Neuronal stem cell (in vitro differentiated cells): ENCODE results near the gene DNAH11.

ENCODE experiments used
- DNase-seq: peaks from one replicate; pipeline ENCODE4 v3.0.0-alpha.2; 2013; ENCODE audit warnings: low spot score
- H2AFZ ChIP-seq: one replicate; pipeline ENCODE4 v1.6.1; 2013; ENCODE audit warnings: mild to moderate bottlenecking, low read length, inconsistent platforms
- H2AK5ac ChIP-seq: 2 replicates; pipeline ENCODE4 v1.6.1; 2013; ENCODE audit warnings: low read depth, mild to moderate bottlenecking, inconsistent platforms, low read length, moderate library complexity, mixed read lengths
- H2BK120ac ChIP-seq: 2 replicates; pipeline ENCODE4 v1.6.1; 2013; ENCODE audit warnings: low read depth, mild to moderate bottlenecking, inconsistent platforms, low read length, moderate library complexity, mixed read lengths
- H2BK12ac ChIP-seq: one replicate; pipeline ENCODE4 v1.6.1; 2013; ENCODE audit warnings: low read length, inconsistent platforms
- H2BK15ac ChIP-seq: 2 replicates; pipeline ENCODE4 v1.6.1; 2013; ENCODE audit warnings: mild to moderate bottlenecking, low read length, inconsistent platforms, mixed read lengths
- H2BK5ac ChIP-seq: one replicate; pipeline ENCODE4 v1.6.1; 2013; ENCODE audit warnings: inconsistent platforms, mild to moderate bottlenecking, low read length, moderate library complexity
- H3K14ac ChIP-seq: one replicate; pipeline ENCODE4 v1.6.1; 2013; ENCODE audit warnings: low read length, inconsistent platforms
- H3K18ac ChIP-seq: 2 replicates; pipeline ENCODE4 v1.6.1; 2013; ENCODE audit warnings: low read length, inconsistent platforms
- H3K23ac ChIP-seq: 2 replicates; pipeline ENCODE4 v1.6.1; 2013; ENCODE audit warnings: low read depth, mild to moderate bottlenecking, mixed read lengths, low read length, inconsistent platforms; ENCODE audit not compliant: poor library complexity
- H3K27ac ChIP-seq: replicated peaks from 3 replicates; pipeline ENCODE4 v1.5.1; 2013; ENCODE audit warnings: low read length, inconsistent platforms
- H3K27me3 ChIP-seq, 3 experiments: 2 replicates each; pipeline ENCODE4 v1.6.1; 2013; ENCODE audit warnings: low read length in 3 of 3, mild to moderate bottlenecking in 2 of 3, inconsistent platforms in 1 of 3, low read depth in 1 of 3, mixed read lengths in 1 of 3, moderate library complexity in 1 of 3; ENCODE audit not compliant: control insufficient read depth in 3 of 3, insufficient read depth in 3 of 3
- H3K36me3 ChIP-seq, 2 donors: replicated peaks in 1 of 2; 2 replicates each; pipeline ENCODE4 v1.6.1; 2013; ENCODE audit warnings: low read length in 2 of 2; ENCODE audit not compliant: control insufficient read depth in 2 of 2, insufficient read depth in 2 of 2
- H3K4ac ChIP-seq: 2 replicates; pipeline ENCODE4 v1.6.1; 2013; ENCODE audit warnings: inconsistent platforms, mild to moderate bottlenecking, low read length, moderate library complexity
- H3K4me1 ChIP-seq, 2 donors: 1 replicate in 1 of 2; 2 replicates in 1 of 2; pipeline ENCODE4 v1.6.1; 2013; ENCODE audit warnings: low read length in 2 of 2, low read depth in 1 of 2; ENCODE audit not compliant: control insufficient read depth in 2 of 2, insufficient read depth in 1 of 2
- H3K4me2 ChIP-seq: one replicate; pipeline ENCODE4 v1.6.1; 2013; ENCODE audit warnings: mild to moderate bottlenecking, low read length, inconsistent platforms; ENCODE audit not compliant: insufficient read depth, poor library complexity, severe bottlenecking
- H3K4me3 ChIP-seq, 2 donors: 2 replicates each; pipeline ENCODE4 v1.5.1; 2013; ENCODE audit warnings: low read length in 2 of 2, mild to moderate bottlenecking in 2 of 2, inconsistent platforms in 1 of 2, moderate library complexity in 1 of 2
- H3K79me1 ChIP-seq: one replicate; pipeline ENCODE4 v1.6.1; 2013; ENCODE audit warnings: low read depth, mild to moderate bottlenecking, inconsistent platforms, low read length, moderate library complexity
- H3K9ac ChIP-seq: one replicate; pipeline ENCODE4 v1.6.1; 2013; ENCODE audit warnings: mild to moderate bottlenecking, low read depth, low read length, inconsistent platforms; ENCODE audit not compliant: poor library complexity
- H3K9me3 ChIP-seq, 2 donors: replicated peaks in 1 of 2; 2 replicates each; pipeline versions ENCODE3 to v1.6.1; 2013; ENCODE audit warnings: low read length in 2 of 2, mild to moderate bottlenecking in 2 of 2, inconsistent platforms in 1 of 2, low read depth in 1 of 2, mixed read lengths in 1 of 2, moderate library complexity in 1 of 2; ENCODE audit not compliant: control insufficient read depth in 2 of 2, insufficient read depth in 1 of 2
- H4K8ac ChIP-seq: one replicate; pipeline ENCODE4 v1.6.1; 2013; ENCODE audit warnings: low read depth, mild to moderate bottlenecking, inconsistent platforms, low read length, moderate library complexity
- H4K91ac ChIP-seq: one replicate; pipeline ENCODE4 v1.6.1; 2013; ENCODE audit warnings: low read length, low read depth, mild to moderate bottlenecking, inconsistent platforms; ENCODE audit not compliant: poor library complexity
- WGBS, 2 donors: extraction: QIAGEN DNeasy Blood & Tissue Kit; methylation state at CpG; one replicate each; pipeline ENCODE4 v1.1.7; 2013; ENCODE audit warnings: missing lambda C conversion rate in 2 of 2, mixed read lengths in 1 of 2; ENCODE audit not compliant: insufficient read length in 2 of 2, insufficient replicate concordance in 1 of 2; ENCODE audit errors: extremely low coverage in 2 of 2; 5-methylcytosine and 5-hydroxymethylcytosine counted together

DNAH11 gene

DNA sequence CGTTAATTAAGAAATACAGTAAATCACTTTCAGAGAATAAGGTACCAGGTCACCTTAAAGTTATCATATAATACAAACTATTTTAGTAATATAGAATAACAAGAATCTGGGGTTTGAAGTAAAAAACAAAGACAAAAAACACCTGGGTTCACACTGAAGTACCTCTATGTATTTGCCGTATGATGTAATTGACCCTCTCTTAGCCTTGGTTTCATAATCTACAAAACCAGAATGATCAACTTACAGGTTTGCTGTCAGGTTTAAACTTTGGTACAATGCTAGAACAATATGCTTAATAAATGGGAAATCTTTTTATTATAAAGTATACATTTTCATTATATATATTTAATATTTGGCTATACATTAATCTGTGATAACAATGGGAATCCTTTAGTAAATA, 344.5 kb downstream of the DNAH11 start:
- Histone ChIP-seq H2BK12ac (no peak overlapping the region), H3K18ac (no peak overlapping the region), H3K27me3 (no peaks in the 10 kb centered on the region), H2BK15ac (no peak overlapping the region), H2BK5ac (no peak overlapping the region), H3K9ac (no peak overlapping the region), H3K4ac (no peak overlapping the region), H2AK5ac (no peak overlapping the region), H3K79me1 (no peaks in the 10 kb centered on the region), H3K4me1 (peaks cover 5 to 22% of the 10 kb centered on the region in 2 donors), H3K23ac (no peak overlapping the region), H2AFZ (no peak overlapping the region), H3K4me2 (no peak overlapping the region), H3K27ac (no peak overlapping the region), H4K8ac (no peak overlapping the region), H4K91ac (no peak overlapping the region), H3K36me3 (no peaks in the 10 kb centered on the region), H3K4me3 (no peak overlapping the region), H2BK120ac (no peak overlapping the region), H3K14ac (no peak overlapping the region), H3K9me3 (no peaks in the 10 kb centered on the region)
- no CpG with 5 or more reads among the region's 2 CpGs for WGBS, 2 donors
- no peak for DNase-seq

DNA sequence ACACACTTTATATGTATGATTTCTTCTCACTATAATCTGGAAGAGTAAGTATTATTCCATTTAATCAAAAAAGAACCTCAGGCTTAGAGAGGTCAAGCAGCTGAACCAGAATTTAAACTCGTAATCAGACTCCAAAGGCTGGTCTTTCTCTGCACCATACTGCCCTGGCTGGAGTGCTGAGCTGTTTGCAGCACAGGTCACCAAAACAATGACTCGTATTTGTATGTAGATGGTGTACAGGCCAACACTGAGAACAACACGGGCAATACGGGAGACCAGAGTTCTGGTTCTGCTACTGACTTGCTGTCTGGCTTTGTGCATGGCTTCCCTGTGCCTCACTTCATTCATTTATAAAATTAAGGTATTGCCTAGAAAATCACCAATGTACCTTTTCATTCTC, 344.9 kb downstream of the DNAH11 start:
- no peak for DNase-seq
- Histone ChIP-seq H3K36me3 (no peaks in the 10 kb centered on the region), H3K4me3 (no peak overlapping the region), H3K4me2 (no peak overlapping the region), H3K23ac (no peak overlapping the region), H4K91ac (no peak overlapping the region), H3K27me3 (no peaks in the 10 kb centered on the region), H3K9ac (no peak overlapping the region), H2AK5ac (no peak overlapping the region), H3K4ac (no peak overlapping the region), H3K4me1 (peaks cover 5 to 22% of the 10 kb centered on the region in 2 donors), H3K18ac (no peak overlapping the region), H3K79me1 (no peaks in the 10 kb centered on the region), H3K14ac (no peak overlapping the region), H2BK15ac (no peak overlapping the region), H4K8ac (no peak overlapping the region), H2BK120ac (no peak overlapping the region), H2BK5ac (no peak overlapping the region), H3K27ac (no peak overlapping the region), H3K9me3 (no peaks in the 10 kb centered on the region), H2AFZ (no peak overlapping the region), H2BK12ac (no peak overlapping the region)
- no CpG with 5 or more reads among the region's 4 CpGs for WGBS, 2 donors

DNA sequence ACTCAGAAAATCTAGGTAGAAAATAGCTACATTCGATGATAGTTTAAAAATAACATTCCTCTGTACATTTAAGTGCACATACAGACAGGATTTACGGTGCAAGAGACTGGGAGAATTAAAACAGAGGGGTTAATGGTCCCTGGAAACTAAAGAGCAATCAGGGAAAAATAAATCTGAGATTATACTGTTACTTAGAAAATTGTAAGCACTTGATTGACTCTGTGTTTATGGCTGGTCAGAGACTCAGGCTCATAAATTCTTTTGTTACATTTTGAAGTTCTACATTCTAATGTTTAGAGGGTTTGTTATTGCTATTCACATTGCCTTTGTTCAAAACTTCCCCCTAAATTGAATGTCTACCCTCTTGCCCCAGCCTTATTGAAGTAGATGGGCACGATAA, 348.5 kb downstream of the DNAH11 start:
- no peaks in the 10 kb centered on the region for H3K79me1 ChIP-seq
- no peak overlapping the region for H4K91ac ChIP-seq
- H3K9me3 ChIP-seq = no peaks in the 10 kb centered on the region
- H2AK5ac ChIP-seq = no peak overlapping the region
- H3K9ac ChIP-seq = no peak overlapping the region
- no peak overlapping the region for H3K4me2 ChIP-seq
- no peaks in the 10 kb centered on the region for H3K36me3 ChIP-seq
- no peak overlapping the region for H2AFZ ChIP-seq
- H3K4ac ChIP-seq = no peak overlapping the region
- no peak overlapping the region for H3K14ac ChIP-seq
- H3K18ac ChIP-seq = no peak overlapping the region
- no CpG with 5 or more reads among the region's 3 CpGs for WGBS, 2 donors
- H3K4me1 ChIP-seq = peaks cover 5 to 17% of the 10 kb centered on the region in 2 donors
- H2BK15ac ChIP-seq = no peak overlapping the region
- H3K4me3 ChIP-seq = no peak overlapping the region
- H4K8ac ChIP-seq = no peak overlapping the region
- no peak for DNase-seq
- no peak overlapping the region for H2BK120ac ChIP-seq
- no peak overlapping the region for H3K23ac ChIP-seq
- no peak overlapping the region for H2BK12ac ChIP-seq
- no peaks in the 10 kb centered on the region for H3K27me3 ChIP-seq
- H3K27ac ChIP-seq = no peak overlapping the region
- no peak overlapping the region for H2BK5ac ChIP-seq

DNA sequence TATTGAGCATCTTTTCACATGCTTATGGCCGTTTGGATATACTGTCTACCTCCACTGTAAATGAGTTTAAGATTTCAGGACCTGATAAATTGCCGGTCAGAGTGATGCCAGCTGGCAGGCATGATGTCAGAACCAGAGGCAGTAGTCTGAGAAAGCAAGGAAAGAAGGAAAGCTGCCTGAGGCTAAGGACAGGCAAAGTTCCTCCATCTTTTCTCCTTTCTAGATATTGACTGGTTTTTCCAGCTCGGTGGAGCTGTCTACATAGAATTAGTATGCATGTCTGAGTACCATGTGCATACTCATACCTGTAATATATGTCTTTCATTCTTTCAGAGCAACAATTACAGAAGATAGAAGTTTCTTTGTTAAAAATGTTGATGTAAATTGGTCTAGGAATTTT, 350.6 kb downstream of the DNAH11 start:
- no peak overlapping the region for H2BK12ac ChIP-seq

More for the DNA sequence above, 350.6 kb downstream of the DNAH11 start:
- no peak for DNase-seq
- H2BK15ac ChIP-seq = no peak overlapping the region
- no peak overlapping the region for H3K18ac ChIP-seq
- no peak overlapping the region for H3K4me3 ChIP-seq
- H3K4ac ChIP-seq = no peak overlapping the region
- H3K9me3 ChIP-seq = no peaks in the 10 kb centered on the region
- H3K4me2 ChIP-seq = no peak overlapping the region
- no peaks in the 10 kb centered on the region for H3K27me3 ChIP-seq
- no peak overlapping the region for H2BK120ac ChIP-seq
- no peak overlapping the region for H2AK5ac ChIP-seq
- no peaks in the 10 kb centered on the region for H3K4me1 ChIP-seq
- H4K8ac ChIP-seq = no peak overlapping the region
- H3K79me1 ChIP-seq = no peaks in the 10 kb centered on the region
- H2AFZ ChIP-seq = no peak overlapping the region
- no peak overlapping the region for H3K9ac ChIP-seq
- H3K36me3 ChIP-seq = peaks cover 0 to 4% of the 10 kb centered on the region in 2 donors
- no peak overlapping the region for H2BK5ac ChIP-seq
- WGBS, 2 donors = no CpG with 5 or more reads among the region's 3 CpGs
- H3K14ac ChIP-seq = no peak overlapping the region
- H4K91ac ChIP-seq = no peak overlapping the region
- no peak overlapping the region for H3K23ac ChIP-seq
- no peak overlapping the region for H3K27ac ChIP-seq
